PC-3 (cell line): Measurements from ENCODE around the gene NLGN2.

Source experiments
- EZH2 ChIP-seq: fragments of 300-600 bp; sonication (generic); IDR thresholded peaks from one replicate; pipeline ENCODE4 v1.6.1; 2017; ENCODE audit warnings: antibody characterized with exemption, mild to moderate bottlenecking, low read length; ENCODE audit not compliant: unreplicated experiment
- TF ChIP-seq, protein P1 (sequence below): fragments of 300-600 bp; sonication (generic); conservative IDR thresholded peaks from 2 replicates; pipeline ENCODE4 v1.5.1; 2017; ENCODE audit warnings: antibody characterized with exemption, low read depth, mild to moderate bottlenecking, low read length

DNA sequence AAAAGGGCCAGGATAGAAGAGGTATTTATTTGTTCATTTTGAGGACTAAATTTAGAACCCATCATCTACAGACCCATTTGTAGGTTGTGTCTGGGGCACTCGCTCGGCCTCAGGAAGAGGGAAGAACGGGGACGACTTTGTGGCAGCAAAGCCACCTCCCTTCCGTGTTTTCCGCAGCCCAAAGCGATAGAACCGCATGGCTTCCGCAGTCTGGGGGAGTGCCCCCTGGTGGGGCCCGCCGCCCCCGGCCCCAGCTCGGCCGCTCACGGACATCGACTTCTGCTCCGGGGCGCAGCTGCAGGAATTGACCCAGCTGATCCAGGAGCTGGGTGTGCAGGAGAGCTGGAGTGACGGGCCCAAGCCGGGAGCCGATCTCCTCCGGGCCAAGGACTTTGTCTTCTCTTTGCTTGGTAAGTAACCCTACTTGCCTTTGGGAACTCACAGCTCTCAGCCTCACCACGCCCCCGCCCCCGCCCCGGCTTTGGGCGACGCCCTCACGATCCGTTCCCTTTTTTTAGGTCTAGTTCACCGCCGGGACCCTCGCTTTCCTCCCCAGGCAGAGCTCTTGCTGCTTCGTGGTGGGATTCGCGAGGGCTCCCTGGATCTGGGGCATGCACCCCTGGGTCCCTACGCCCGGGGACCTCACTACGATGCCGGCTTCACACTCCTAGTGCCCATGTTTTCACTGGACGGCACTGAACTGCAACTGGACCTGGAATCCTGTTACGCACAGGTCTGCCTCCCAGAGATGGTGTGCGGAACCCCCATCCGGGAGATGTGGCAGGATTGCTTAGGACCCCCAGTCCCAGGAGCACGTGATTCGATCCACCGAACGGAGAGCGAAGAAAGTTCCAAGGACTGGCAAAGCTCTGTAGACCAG, 28.3 kb downstream of the NLGN2 start:
- TF ChIP-seq, protein P1, sequence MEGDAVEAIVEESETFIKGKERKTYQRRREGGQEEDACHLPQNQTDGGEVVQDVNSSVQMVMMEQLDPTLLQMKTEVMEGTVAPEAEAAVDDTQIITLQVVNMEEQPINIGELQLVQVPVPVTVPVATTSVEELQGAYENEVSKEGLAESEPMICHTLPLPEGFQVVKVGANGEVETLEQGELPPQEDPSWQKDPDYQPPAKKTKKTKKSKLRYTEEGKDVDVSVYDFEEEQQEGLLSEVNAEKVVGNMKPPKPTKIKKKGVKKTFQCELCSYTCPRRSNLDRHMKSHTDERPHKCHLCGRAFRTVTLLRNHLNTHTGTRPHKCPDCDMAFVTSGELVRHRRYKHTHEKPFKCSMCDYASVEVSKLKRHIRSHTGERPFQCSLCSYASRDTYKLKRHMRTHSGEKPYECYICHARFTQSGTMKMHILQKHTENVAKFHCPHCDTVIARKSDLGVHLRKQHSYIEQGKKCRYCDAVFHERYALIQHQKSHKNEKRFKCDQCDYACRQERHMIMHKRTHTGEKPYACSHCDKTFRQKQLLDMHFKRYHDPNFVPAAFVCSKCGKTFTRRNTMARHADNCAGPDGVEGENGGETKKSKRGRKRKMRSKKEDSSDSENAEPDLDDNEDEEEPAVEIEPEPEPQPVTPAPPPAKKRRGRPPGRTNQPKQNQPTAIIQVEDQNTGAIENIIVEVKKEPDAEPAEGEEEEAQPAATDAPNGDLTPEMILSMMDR: peak; percentile 32; the same call in 1 of the 2 replicates
- no peak for TF ChIP-seq EZH2
